NCI-H345 treated with DMSO at 0.1 percent for 48 hours (cell line): Measurements from ENCODE around the gene RAC3.
"Not testable (repeated sequence)": the region's sequence is repeated elsewhere in the genome, so short reads cannot be mapped to it uniquely, and the experiment has no call there.

Experiments used
- DNase-seq: peaks from one replicate; lab custom pipeline; 2025; ENCODE audit not compliant: unreplicated experiment; lab: John Stamatoyannopoulos, UW

RAC3 gene

GRCh38 chr17:82037889-82038195 lies 6.4 kb downstream of the RAC3 start:
- DNase-seq = no peak

- not testable (repeated sequence) for DNase-seq
Observed at GRCh38 chr17:82038796-82039409, 7.4 kb downstream of the RAC3 start.

DNA sequence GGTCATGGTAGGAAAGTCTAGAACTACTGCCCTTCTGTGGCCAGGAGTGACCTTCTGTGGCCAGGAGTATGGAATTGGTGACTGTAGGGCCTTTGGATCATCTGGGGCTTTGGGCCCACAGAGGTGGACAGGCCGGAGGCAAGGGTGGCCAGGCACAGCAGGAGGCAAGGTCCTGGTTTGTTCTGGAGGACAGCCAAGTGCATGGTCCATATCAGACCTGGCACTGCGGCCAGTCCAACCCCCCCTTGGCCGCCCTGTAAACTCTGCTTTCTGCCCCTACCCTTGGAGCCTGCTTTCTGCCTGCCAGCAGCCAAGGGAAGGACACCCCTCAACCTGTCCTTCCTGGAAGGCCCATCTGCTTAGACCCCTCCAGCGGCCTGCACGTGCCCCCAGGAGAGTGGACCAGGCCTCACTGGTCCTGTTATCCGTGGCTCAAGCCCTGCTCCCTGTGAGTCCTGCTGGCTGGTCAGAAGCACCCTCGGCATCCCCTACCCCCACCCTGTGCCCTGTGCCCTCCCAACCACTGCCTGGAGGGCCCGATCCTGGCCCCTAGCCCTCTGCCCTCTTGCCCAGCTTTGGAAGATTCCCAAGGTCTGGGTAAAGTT lies 8.3 kb downstream of the RAC3 start:
- DNase-seq = no peak

- no peak for DNase-seq
Observed at GRCh38 chr17:82041144-82041814, 9.8 kb downstream of the RAC3 start.

DNA sequence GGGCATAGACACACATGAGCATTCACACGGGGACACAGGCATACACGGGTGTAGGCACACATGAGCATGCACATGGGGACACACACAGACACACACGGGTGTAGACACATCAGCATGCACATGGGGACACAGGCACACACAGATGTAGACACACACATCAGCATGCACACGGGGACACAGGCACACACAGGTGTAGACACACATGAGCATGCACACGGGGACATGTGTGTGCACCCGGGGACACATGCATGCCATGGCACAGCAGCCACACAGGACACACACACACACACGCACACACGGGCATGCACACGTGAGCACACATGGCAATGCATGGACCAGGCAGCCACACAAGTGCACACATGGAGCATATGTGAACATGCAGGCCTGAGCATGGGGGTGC lies 11.2 kb downstream of the RAC3 start:
- DNase-seq = no peak

DNA sequence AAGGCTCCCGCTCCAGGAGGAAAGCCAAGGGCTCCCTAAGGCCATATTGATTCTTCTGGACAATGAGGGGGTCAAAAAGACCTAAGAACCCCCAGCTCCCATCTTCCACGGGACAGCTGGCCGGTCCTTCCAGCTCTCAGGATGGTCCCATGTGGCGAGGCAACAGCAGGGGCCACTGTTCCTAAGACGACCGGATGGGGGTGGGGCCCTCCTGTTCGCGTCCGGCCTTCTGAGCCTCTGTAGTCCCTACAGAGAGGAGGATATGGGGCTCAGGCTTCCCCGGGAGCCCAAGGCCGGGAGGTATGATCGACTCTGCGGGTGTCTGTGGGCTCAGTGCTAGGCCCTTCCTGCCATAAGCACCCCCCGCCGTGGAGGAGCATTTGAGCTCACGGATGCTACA lies 12.0 kb downstream of the RAC3 start:
- DNase-seq = no peak

DNA sequence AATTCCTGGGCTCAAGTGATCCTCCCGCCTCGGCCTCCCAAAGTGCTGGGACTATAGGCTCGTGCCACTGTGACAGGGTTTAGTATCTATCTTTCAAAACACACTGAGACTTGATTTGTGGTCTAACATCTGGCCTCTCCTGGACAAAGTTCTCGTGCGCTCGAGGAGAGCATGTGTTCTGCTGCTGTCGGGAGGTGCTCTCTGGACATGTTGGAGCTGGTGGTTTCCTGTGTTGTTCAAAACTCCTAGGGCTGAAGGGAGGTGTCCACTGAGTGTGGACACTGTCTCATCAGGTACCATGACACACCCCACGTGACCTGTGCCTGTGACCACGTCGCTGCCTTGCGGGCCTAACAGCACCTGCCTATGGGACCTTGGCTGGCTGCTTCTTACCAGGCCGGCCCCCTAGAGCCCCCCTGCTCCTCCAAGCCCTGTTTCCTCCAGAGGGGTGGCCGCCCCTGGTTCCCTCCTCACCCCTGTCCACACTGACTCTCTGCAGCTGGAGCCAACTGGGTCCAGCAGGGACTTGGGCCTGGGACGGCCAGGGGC lies 14.5 kb downstream of the RAC3 start:
- no peak for DNase-seq

DNA sequence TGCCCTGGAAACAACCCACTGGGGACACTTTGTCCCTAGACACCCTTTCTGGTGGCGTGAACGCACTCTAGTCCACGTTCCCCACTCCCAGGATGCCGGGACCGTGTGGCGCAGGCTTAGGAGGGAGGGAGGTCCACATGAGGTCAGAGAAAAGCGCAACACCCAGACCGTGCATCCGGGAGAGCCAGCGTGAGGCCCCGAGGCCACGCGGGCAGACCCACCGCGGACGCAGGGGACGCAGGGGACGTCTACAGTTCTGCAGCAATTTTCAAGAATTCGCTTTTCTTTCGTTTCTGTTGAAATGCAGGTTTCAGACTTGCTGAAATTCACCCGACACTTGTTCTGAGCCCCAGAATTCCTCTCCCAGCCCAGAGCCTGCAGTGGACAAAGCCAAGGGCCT lies 15.4 kb downstream of the RAC3 start:
- DNase-seq = no peak

DNA sequence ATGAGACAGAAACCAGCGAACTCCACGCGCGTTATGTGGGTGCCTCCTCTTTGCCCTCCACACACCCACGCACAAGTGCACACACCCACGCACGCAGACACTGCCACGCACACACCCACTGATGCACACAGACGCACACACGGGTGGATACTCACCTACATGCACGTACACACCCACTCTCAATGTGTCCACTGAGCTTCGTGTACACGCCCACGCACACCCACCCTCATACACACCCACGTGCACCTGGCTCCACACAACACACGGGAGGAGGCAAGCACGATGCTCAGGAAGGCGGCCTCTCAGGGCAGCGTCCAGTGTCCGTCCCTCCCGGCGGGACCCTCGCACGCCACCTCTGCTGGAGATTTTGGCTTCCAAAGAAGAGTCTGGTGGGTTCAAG lies 15.9 kb downstream of the RAC3 start:
- DNase-seq = no peak

- no peak for DNase-seq
Observed at GRCh38 chr17:82047914-82048570, 16.6 kb downstream of the RAC3 start.

DNA sequence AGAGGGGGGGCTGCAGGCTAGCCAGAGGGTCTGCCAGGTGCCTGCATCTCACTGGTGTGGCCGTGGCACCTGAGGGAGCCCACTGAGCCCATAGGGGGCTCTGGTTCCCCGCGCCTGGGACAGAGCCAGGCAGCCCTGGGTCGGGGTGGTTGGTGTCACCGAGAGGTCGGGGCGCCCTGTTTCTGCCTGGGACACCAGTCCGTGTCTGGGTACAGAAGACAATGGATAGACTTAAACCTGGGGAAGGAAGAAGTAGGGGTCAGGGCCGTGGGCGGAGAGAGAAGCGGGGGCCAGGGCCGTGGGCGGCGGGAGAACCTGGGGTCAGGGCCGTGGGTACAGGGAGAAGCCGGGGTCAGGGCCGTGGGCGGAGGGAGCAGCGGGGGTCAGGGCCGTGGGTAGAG lies 17.1 kb downstream of the RAC3 start:
- DNase-seq = no peak

- no peak for DNase-seq
Observed at GRCh38 chr17:82049106-82049505, 17.6 kb downstream of the RAC3 start.

DNA sequence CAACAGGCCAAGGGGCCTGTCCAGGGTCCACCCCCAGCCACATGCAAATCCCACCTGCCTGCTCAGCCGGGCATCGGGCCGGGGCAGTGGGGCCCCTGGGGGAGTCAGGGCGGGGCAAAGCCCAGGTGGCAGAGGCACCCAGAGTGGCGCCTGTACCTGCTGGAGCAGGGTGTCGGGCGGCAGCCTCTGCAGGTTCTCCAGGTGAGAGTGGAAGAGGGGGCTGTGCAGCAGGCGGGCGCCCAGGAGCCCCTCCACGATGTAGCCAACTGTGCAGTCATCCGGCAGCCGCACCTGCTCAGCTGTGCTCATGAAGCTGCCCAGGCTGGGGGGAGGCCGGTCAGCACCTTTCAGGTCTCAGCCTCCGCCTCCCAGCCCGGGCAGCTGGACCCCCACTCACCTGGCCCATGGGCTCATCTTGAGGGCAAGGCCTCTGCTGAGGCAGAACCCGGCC lies 18.1 kb downstream of the RAC3 start:
- no peak for DNase-seq

DNA sequence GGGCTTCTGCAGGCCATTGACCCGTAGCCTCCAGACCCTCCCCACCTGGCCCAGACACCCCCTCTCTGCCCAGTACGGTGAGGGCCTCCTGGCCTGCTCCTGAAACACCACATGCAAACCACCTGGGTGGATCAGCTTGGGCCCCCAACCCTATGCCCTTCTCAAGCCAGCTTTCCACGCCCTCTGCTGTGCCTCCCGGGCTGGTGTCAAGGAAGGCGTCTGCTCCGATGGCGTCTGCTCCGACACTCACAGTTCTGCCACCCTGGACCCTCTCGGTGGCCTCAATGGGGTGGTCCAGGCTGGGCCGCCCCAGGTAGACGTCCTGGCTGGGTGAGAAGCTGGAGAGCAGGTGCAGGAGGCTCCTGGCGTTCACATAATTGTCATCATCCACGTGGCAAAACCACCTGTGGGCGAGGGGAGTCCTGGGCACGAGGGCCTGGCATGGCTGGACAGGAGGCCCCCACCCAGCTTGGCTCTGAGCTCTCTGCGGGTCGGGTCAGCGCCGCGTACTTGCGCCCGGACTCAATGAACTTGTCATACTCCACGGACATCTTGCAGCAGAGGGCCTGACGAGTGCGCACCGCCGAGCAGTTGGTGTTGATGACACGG lies 18.8 kb downstream of the RAC3 start:
- no peak for DNase-seq

- no peak for DNase-seq
Observed at GRCh38 chr17:82050761-82051641, 19.5 kb downstream of the RAC3 start.

- DNase-seq = peak; percentile 74
Observed at GRCh38 chr17:82051776-82052637, 20.5 kb downstream of the RAC3 start, which contains the start of the genes GPS1 and RFNG. TSS of gene GPS1 (plus strand) at chr17:82051898. CDS start at chr17:82051932, 34 bp downstream. TSS of gene RFNG (minus strand) at chr17:82051811. CDS start at chr17:82051766, 45 bp downstream.

DNA sequence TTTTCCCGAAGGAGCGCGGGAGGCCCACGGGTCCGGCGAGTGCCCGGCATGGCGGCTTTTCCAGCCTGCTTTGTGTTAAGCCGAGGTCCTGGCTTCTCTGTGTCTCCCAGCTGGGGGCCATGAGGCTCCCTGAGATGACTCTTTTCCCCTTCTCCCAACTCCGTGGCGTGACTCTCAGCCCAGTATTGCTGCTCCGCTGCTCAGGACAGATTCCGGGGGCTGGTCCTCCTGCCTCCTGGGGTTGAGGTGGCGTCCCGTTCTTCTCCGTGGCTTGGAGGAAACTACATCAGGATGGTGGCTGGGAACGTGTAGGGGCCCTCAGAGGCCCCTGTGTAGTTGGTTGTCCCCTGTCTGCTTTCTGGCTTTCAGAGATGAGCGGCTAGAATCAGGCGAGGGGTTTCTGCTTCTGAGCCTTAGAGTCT lies 21.2 kb downstream of the RAC3 start:
- no peak for DNase-seq

GRCh38 chr17:82053130-82053529 lies 21.7 kb downstream of the RAC3 start:
- DNase-seq = no peak

GRCh38 chr17:82053556-82054263 lies 22.2 kb downstream of the RAC3 start:
- no peak for DNase-seq
